Renal cortical epithelial cell (primary cell): ENCODE results near the gene DCAF17. TPM values are rescaled to one million over a fixed set of nuclear protein-coding genes. Genes with fewer than 3 reads are reported as not detected.

Experiments used
- DNase-seq: peaks from one replicate; pipeline ENCODE4 v3.0.0-alpha.2; 2011; ENCODE audit warnings: low read depth
- total RNA-seq: library from RNA; depleted of rRNA; stranded (reverse); fragments of >200 nt; gene quantifications from 2 replicates; pipeline ENCODE4 v1.2.3, GENCODE V29; 2014

The DCAF17 gene
- total RNA-seq, 1 donor from 2014 or later = 29.2 TPM

DNA sequence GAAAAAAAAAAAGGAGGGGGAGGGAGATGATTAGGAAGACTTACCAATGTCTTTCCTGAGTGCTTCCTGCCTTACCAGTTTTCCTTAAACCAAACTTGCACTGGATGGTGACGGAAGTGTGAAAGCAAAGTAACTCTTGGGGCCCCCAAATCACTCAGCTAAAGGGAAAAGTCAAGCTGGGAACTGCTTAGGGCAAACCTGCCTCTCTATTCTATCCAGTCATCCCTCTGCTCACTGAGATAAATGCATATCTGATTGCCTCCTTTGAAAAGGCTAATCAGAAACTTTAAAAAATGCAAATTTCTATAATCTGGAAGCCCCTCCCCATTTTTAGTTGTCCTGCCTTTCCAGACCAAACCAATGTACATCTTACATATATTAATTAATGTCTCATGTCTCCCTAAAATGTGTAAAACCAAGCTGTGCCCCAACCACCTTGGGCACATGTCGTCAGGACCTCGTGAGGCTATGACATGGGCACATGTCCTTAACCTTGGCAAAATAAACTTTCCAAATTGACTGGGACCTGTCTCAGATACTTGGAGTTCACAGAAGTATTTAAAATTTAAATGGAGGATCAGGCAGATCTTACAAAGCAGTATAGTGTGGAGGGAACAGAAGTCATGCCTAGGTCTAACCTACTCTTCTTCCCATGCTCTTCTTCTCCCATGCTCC is 81.0 kb downstream of the DCAF17 start:
- DNase-seq = no peak

GRCh38 chr2:171515672-171516298 is 81.8 kb downstream of the DCAF17 start:
- peak; percentile 41 for DNase-seq

- no peak for DNase-seq
Observed at GRCh38 chr2:171516793-171517192, 82.8 kb downstream of the DCAF17 start.

DNA sequence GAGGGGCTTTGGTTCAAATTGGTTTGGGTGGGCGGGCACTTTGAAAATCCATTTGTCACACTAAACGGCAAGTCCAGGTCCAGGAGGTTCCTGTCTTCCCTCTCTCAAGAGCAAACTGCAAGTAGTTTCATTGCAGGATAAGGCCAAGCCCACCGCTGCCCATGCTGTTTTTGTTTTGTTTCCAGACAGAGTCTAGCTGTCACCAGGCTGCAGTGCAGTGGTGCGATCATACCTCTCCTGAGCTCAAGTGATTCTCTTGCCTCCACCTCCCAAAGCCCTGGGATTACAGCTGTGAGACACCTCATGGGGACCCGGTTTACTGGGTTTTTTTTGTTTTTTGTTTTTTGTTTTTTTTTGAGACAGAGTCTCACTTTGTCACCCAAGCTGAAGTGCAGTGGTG is 86.4 kb downstream of the DCAF17 start:
- no peak for DNase-seq

DNA sequence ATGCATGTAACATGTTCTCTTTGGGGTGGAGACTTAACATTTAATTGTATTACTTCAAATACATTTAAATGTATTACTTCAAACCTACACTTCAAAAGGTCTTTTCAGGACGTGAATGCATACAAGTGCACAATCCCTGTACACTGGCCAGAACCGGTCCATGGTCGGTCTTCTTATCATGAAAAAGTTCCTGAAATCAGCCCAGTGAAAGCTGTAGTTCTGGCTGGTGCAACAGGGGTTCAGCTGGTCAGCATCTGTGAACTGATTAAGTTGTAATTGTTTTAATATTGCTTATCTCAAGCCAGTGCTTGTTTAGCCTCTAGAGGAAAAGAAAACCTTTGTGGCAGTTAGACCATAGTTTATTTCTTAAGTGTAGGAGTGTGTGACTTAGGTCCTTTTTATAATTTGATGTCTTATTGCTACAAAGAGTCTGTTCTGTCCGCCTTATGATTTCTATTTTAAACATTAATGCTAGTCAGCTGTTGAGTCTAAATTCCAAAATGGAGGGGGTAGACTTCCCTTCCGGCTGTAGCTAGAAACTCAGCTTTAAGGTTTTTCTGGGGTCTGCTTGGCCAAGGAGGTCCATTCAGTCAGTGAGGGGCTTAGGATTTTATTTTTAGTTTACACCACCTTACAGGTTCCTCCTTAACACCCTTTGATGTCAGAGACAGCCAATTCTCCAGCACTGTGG is 87.5 kb downstream of the DCAF17 start:
- no peak for DNase-seq

DNA sequence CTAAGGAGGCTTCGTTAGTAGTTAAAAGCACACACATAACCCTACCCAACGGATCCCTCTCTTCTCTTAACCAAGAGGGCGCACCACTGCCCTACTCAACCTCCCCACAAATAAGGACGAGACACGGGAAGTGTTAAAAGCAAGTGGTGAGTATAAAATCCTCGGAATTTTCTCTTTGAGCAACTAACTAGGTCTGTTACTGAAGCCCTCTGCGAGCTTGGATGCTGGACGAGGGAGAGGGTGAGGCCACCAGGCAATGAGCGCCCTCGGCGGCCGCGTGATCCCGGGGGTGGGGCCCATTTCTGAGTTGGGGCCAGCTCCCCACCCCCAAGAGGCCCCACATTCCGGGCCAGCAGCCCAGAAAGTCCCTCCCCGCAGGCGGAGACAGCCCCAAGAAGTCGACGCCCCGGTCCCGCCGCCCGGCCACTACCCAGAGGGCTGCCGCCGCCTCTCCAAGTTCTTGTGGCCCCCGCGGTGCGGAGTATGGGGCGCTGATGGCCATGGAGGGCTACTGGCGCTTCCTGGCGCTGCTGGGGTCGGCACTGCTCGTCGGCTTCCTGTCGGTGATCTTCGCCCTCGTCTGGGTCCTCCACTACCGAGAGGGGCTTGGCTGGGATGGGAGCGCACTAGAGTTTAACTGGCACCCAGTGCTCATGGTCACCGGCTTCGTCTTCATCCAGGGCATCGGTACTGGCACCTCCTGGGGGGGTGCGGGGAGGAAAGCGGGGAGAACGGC is 88.2 kb downstream of the DCAF17 start, which contains the start of gene CYBRD1:
TSS of gene CYBRD1 (plus strand) at position 423 of the 736 bp plus-strand sequence. CDS start at position 495, 72 bp downstream.
- peak; percentile 22 for DNase-seq

GRCh38 chr2:171522788-171523087 is 88.7 kb downstream of the DCAF17 start:
- no peak for DNase-seq

DNA sequence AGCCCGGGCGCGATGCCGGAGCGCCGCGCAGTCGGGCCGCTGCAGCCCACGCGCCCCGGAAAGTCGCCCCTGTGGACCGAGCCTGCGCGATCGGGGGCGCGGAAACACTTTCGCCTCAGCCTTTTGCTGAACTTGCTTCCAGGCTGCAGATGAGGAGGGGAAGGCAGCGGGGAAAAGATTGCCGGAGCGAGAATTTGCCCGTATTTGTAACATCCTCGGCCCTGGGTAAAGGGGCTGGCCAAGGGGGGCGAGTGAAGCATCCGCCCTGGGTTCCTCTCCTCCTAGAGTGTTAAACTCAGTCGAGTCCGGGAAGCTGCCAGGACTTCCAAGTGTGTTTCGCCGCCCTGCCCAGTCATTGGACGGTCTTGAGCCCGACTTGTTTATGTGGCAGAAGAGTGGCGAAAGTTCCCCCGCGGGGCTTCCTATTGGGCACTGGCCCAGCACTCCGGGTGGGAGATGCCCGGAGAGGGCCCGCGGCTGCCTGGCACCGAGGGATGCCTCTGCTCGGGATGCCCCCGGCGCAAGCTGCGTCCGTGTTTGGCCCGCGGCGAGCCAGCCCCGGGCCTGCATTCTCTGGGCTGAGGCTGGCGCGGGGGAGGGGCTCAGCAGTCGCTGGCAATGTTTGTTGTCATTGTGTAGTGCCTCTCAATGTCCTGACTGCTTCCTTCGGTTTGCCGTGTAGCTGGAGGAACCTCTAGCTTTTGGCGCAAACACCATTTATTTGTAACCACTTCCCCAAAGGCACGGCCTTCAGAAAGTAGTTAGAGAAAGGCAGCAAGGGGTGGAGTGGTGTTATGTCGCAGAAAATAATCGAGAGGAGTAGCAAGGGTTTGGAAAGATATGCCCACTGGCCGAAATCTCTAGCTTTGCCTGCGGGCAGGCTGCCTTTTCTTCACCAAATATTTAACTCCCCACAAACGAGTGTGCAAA is 89.3 kb downstream of the DCAF17 start:
- DNase-seq = peak; percentile 65

DNA sequence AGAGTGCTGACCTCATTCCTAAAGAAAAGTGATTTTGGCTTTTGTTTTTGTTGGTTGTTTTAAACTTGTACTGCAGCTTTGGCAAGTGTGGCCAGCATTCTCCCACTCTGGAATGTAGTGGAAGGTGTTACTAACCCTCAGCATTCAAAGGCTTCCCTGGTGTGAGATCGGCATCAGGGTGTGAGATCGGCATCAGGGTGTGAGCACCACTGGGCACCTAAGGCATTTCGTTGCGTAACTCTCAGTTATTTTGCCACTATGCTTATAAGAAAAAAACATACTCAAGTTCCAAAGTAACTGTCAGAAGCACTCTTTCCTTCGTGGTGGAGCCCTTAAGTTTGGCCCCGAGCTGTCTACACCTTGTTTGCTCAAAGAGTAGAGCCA is 90.0 kb downstream of the DCAF17 start:
- DNase-seq = peak; percentile 92

DNA sequence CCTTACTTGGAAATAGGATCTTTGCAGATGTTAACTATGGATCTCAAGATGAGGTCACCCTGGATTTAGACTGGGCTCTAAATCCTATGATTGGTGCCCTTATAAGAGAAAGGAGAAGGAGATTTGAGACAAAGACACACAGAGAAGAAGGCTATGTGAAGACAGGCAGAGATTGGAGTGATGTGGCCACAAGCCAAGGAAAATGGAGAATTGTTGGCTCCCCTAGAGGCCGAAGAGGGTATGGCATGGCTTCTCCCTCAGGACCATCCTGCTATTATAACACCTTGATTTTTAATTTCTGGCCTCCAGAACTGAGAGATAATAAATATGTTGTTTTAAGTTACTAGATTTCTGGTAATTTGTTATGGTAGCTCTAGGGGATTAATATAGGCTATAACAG is 95.9 kb downstream of the DCAF17 start:
- DNase-seq = no peak

DNA sequence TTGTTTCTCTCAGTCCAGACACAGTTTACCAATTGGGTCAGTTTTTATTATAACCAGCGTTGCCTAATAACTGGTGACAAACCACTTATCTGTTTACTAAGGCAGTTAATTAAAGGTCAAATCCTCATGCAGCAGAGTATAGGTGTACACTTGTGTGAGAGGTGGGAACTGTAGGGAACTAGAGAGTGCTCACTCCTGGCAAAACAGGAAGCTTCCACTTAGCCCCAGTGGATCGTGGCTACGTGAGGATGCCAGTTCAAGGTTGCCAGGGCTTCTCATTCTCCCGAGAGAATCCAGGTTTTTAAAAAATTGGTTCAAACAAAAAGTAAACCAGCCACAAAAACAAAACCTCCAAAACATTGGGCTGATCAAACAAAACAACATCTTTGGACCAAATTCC is 96.4 kb downstream of the DCAF17 start:
- DNase-seq = no peak

GRCh38 chr2:171530859-171531258 is 96.8 kb downstream of the DCAF17 start:
- peak; percentile 19 for DNase-seq

GRCh38 chr2:171531291-171531690 is 97.3 kb downstream of the DCAF17 start:
- DNase-seq = peak; percentile 79

DNA sequence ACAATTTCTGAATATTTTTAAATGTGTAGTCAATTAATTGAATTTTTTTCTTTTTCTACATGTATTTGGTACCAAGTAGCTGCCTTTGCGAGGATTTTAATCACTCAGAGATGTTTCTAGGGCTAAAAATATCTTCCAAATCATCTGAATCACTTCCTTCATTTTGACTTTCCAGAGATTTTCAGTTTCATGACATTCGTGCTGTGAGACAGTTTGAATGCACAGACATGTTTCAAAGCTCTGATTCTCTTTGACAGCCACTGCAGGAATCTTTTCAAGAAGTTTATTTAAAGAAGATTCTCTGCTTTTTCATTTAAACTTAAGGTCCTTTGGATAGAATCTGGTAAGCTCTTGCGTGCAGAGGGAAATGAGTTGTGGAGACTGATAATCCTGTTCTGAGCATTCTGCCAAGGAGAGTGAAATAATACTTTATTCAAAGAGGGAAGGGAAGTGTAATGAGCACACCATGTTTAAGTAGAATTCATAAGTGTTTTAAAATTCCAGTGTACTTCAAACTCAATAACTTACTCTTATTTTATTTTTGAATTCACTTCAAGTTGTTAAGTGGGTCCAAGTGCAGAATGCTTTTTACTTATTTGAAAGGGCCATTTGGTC is 97.9 kb downstream of the DCAF17 start:
- no peak for DNase-seq

GRCh38 chr2:171533331-171533730 is 99.3 kb downstream of the DCAF17 start:
- no peak for DNase-seq

Other genes with a start within 250 kb of the DCAF17 start
- gene METTL8, start 236 bp upstream of the DCAF17 start, total RNA-seq = 37.3 and 48.3 TPM in 2 replicates
- 13.9 and 63.1 TPM in 2 replicates for gene CYBRD1, start 88.2 kb downstream of the DCAF17 start, total RNA-seq